Embryonic facial prominence (tissue), 1 donor: ENCODE data around the gene BOD1.

Source experiments
- DNase-seq: peaks from one replicate; pipeline ENCODE4 v3.0.0-alpha.2; 2016; ENCODE audit errors: extremely low spot score

The BOD1 gene

GRCh38 chr5:173616577-173617118 lies at the start of gene BOD1:
Gene BOD1, minus strand, starts transcription at chr5:173616650. Its CDS starts 214 bp downstream, at chr5:173616436.
- DNase-seq = peak; percentile 95

- DNase-seq = no peak
These were observed 48.9 kb upstream of the BOD1 start for GRCh38 chr5:173665326-173665725.

GRCh38 chr5:173664154-173664526 lies 47.7 kb upstream of the BOD1 start:
- no peak for DNase-seq

- DNase-seq = no peak
These were observed 47.1 kb upstream of the BOD1 start for GRCh38 chr5:173663352-173664153.

GRCh38 chr5:173662581-173663351 lies 46.3 kb upstream of the BOD1 start:
- DNase-seq = no peak

GRCh38 chr5:173660481-173661280 lies 44.2 kb upstream of the BOD1 start:
- DNase-seq = no peak

- DNase-seq = no peak
These were observed 43.0 kb upstream of the BOD1 start for GRCh38 chr5:173659423-173659822.

GRCh38 chr5:173657741-173658356 lies 41.4 kb upstream of the BOD1 start:
- DNase-seq = no peak

- no peak for DNase-seq
These were observed 38.8 kb upstream of the BOD1 start for GRCh38 chr5:173655196-173655797.

- DNase-seq = no peak
These were observed 37.5 kb upstream of the BOD1 start for GRCh38 chr5:173653822-173654523.

GRCh38 chr5:173648308-173648866 lies 31.9 kb upstream of the BOD1 start:
- no peak for DNase-seq

GRCh38 chr5:173646692-173647091 lies 30.2 kb upstream of the BOD1 start:
- DNase-seq = no peak

- no peak for DNase-seq
These were observed 29.6 kb upstream of the BOD1 start for GRCh38 chr5:173645890-173646574.

- DNase-seq = no peak
These were observed 29.0 kb upstream of the BOD1 start for GRCh38 chr5:173645437-173645807.

- DNase-seq = no peak
These were observed 28.4 kb upstream of the BOD1 start for GRCh38 chr5:173644673-173645436.

GRCh38 chr5:173643964-173644363 lies 27.5 kb upstream of the BOD1 start:
- peak; percentile 29 for DNase-seq

- DNase-seq = no peak
These were observed 26.5 kb upstream of the BOD1 start for GRCh38 chr5:173642895-173643481.

GRCh38 chr5:173642191-173642816 lies 25.9 kb upstream of the BOD1 start:
- no peak for DNase-seq
